GM12878 (cell line): ENCODE measurements around the gene NCS1. TPM values are rescaled to one million over a fixed set of nuclear protein-coding genes. Genes with fewer than 3 reads are reported as not detected.

ENCODE experiments used
- ATAC-seq: fragments of 200-7000 bp; cut with Tn5 transposase; 3 replicates; pipeline ENCODE4 v1.9.1; 2020; ENCODE audit warnings: mild to moderate bottlenecking, moderate library complexity
- BruUV-seq: library from RNA; stranded (reverse); fragments of 400-500 nt; replicated peaks from 2 replicates; lab custom pipeline; 2021; lab: Mats Ljungman, UMichigan
- CTCF ChIA-PET: fragments of 300-600 bp; sonication (Branson Sonifier 250); formaldehyde crosslinking; extraction: SDS; loops from one replicate; lab custom pipeline; 2021; ENCODE audit warnings: inconsistent platforms; lab: Yijun Ruan, JAX
- POLR2A ChIA-PET: fragments of 350-600 bp; formaldehyde crosslinking; extraction: SDS; loops from one replicate; lab custom pipeline; 2021; ENCODE audit warnings: inconsistent platforms; lab: Charles Lee
- RAD21 ChIA-PET: fragments of 300-600 bp; sonication (Branson Sonifier 250); formaldehyde crosslinking; loops from one replicate; lab custom pipeline; 2023; ENCODE audit warnings: antibody characterized with exemption; ENCODE audit not compliant: unreplicated experiment; lab: Charles Lee
- SMC1A ChIA-PET: fragments of 300-600 bp; sonication (Branson Sonifier 250); formaldehyde crosslinking; loops from one replicate; lab custom pipeline; 2023; ENCODE audit not compliant: unreplicated experiment, uncharacterized antibody; lab: Charles Lee
- DNase-seq: peaks from one replicate; pipeline ENCODE4 v3.0.0-alpha.2; 2011; ENCODE audit warnings: low read depth, low spot score
- FAIRE-seq: peaks from 3 replicates; lab custom pipeline; 2011; peaks lifted over from hg19 to GRCh38; lab: Jason Lieb, UNC
- H2AFZ ChIP-seq: 2 replicates; pipeline ENCODE4 v1.6.0; 2011; ENCODE audit warnings: low read depth, low read length, control low read depth; ENCODE audit not compliant: control insufficient read depth
- H3K27ac ChIP-seq: 2 replicates; pipeline ENCODE4 v1.5.1; 2011; ENCODE audit warnings: control low read depth; ENCODE audit not compliant: control insufficient read depth, insufficient read depth
- H3K27me3 ChIP-seq, 2 experiments: replicated peaks in 1 of 2; 2 replicates each; pipeline versions ENCODE4 v1.6.0 to v1.6.1; 2011; ENCODE audit warnings: low read length in 1 of 2; ENCODE audit not compliant: control insufficient read depth in 2 of 2, insufficient read depth in 2 of 2
- H3K36me3 ChIP-seq, 2 experiments: 2 replicates each; pipeline ENCODE4 v1.5.1; 2011; ENCODE audit warnings: low read length in 1 of 2; ENCODE audit not compliant: control insufficient read depth in 2 of 2, insufficient read depth in 2 of 2
- H3K4me1 ChIP-seq: 2 replicates; pipeline ENCODE4 v1.6.1; 2011; ENCODE audit warnings: mild to moderate bottlenecking, low read length, moderate library complexity, mixed read lengths; ENCODE audit not compliant: control insufficient read depth, insufficient read depth
- H3K4me2 ChIP-seq: 2 replicates; pipeline ENCODE4 v1.6.0; 2011; ENCODE audit warnings: control low read depth; ENCODE audit not compliant: control insufficient read depth, insufficient read depth
- H3K4me3 ChIP-seq: fragments of 200-600 bp; sonication (generic); 2 replicates; pipeline ENCODE4 v1.5.1; 2016
- H3K79me2 ChIP-seq: 2 replicates; pipeline ENCODE4 v1.6.0; 2011; ENCODE audit warnings: low read length; ENCODE audit not compliant: control insufficient read depth, insufficient read depth
- H3K9ac ChIP-seq: 2 replicates; pipeline ENCODE4 v1.8.0; 2011; ENCODE audit warnings: low read length, control low read depth, mixed read lengths; ENCODE audit not compliant: control insufficient read depth, insufficient read depth
- H3K9me3 ChIP-seq: replicated peaks from 3 replicates; pipeline ENCODE4 v1.5.1; 2011; ENCODE audit warnings: mild to moderate bottlenecking, low read length; ENCODE audit not compliant: control insufficient read depth, insufficient read depth
- H4K20me1 ChIP-seq: 2 replicates; pipeline ENCODE4 v1.6.0; 2011; ENCODE audit not compliant: control insufficient read depth, insufficient read depth
- ATF7 ChIP-seq: fragments of 450-650 bp; IDR thresholded peaks from 2 replicates; pipeline ENCODE4 v1.6.1; 2016; ENCODE audit warnings: low read depth, mild to moderate bottlenecking
- BCL11A ChIP-seq: IDR thresholded peaks from 2 replicates; pipeline ENCODE4 v1.6.1; 2011; ENCODE audit warnings: low read depth, low read length
- CHD2 ChIP-seq: IDR thresholded peaks from 2 replicates; pipeline ENCODE4 v1.6.1; 2011; ENCODE audit warnings: low read depth, low read length, improper control_type of control experiment, borderline replicate concordance
- FOXM1 ChIP-seq: IDR thresholded peaks from 2 replicates; pipeline ENCODE4 v1.6.1; 2012; ENCODE audit warnings: low read depth, mild to moderate bottlenecking, inconsistent platforms, low read length, moderate library complexity
- JUNB ChIP-seq: IDR thresholded peaks from 2 replicates; pipeline ENCODE4 v1.6.1; 2016; ENCODE audit warnings: antibody characterized with exemption, mild to moderate bottlenecking
- JUND ChIP-seq: IDR thresholded peaks from 2 replicates; pipeline ENCODE4 v1.6.1; 2012; ENCODE audit warnings: low read depth, mild to moderate bottlenecking, low read length, improper control_type of control experiment, moderate library complexity
- ZNF207 ChIP-seq: fragments of 450-650 bp; IDR thresholded peaks from 2 replicates; pipeline ENCODE4 v1.6.1; 2014; ENCODE audit warnings: antibody characterized with exemption, mild to moderate bottlenecking, borderline replicate concordance
- WGBS: methylation state at CpG from one replicate; pipeline ENCODE4 v1.1.6; 2016; ENCODE audit warnings: low lambda C conversion rate; ENCODE audit not compliant: insufficient replicate concordance, insufficient coverage; ENCODE audit errors: missing lambda C conversion rate; 5-methylcytosine and 5-hydroxymethylcytosine counted together
- in situ Hi-C: fragments of 300-500 bp; cut with MboI; formaldehyde crosslinking; loops from 9 replicates; pipeline ENCODE4 v1.14.3; 2018; ENCODE audit warnings: mixed read lengths
- intact Hi-C: fragments of 100-400 bp; cut with micrococcal nuclease; formaldehyde crosslinking; loops from one replicate; pipeline ENCODE4 v1.14.2; 2022; ENCODE audit not compliant: unreplicated experiment
- polyA plus RNA-seq, 11 experiments: library from polyadenylated mRNA; depleted of rRNA in 4 of 11; unstranded in 6 of 11; stranded (reverse) in 5 of 11; fragments of >200 nt; fragmentation: Nextera tagmentation in 4 of 11; fragmentation: Illumina TruSeq in 1 of 11; extraction: Ambion mirVana in 4 of 11; extraction: Trizol in 1 of 11; gene quantifications; 1 replicate in 1 of 11; 2 replicates in 10 of 11; pipeline versions ENCODE4 v1.2.1 to v1.2.3, GENCODE V29; 2011 to 2016; ENCODE audit warnings: inconsistent platforms in 2 of 11, missing spikeins in 2 of 11, low read depth in 1 of 11
- total RNA-seq, 4 experiments: library from RNA; depleted of rRNA in 3 of 4; stranded (reverse); fragments of >200 nt in 3 of 4; fragmentation: Illumina TruSeq in 1 of 4; extraction: Trizol in 1 of 4; gene quantifications; 2 replicates each; pipeline versions ENCODE4 v1.2.1 to v1.2.3, GENCODE V29; 2013 to 2021
- TF ChIP-seq, protein P1 (sequence below): fragments of 450-650 bp; IDR thresholded peaks from 2 replicates; pipeline ENCODE4 v1.6.1; 2017; ENCODE audit warnings: mild to moderate bottlenecking, moderate library complexity

The NCS1 gene
- total and polyA plus RNA-seq, 10 of the 15 experiments (the other 5 are each of a cell fraction or from before 2014, with no cell fraction given): 0.04 to 0.22 (median 0.06) TPM; not detected in 4

DNA sequence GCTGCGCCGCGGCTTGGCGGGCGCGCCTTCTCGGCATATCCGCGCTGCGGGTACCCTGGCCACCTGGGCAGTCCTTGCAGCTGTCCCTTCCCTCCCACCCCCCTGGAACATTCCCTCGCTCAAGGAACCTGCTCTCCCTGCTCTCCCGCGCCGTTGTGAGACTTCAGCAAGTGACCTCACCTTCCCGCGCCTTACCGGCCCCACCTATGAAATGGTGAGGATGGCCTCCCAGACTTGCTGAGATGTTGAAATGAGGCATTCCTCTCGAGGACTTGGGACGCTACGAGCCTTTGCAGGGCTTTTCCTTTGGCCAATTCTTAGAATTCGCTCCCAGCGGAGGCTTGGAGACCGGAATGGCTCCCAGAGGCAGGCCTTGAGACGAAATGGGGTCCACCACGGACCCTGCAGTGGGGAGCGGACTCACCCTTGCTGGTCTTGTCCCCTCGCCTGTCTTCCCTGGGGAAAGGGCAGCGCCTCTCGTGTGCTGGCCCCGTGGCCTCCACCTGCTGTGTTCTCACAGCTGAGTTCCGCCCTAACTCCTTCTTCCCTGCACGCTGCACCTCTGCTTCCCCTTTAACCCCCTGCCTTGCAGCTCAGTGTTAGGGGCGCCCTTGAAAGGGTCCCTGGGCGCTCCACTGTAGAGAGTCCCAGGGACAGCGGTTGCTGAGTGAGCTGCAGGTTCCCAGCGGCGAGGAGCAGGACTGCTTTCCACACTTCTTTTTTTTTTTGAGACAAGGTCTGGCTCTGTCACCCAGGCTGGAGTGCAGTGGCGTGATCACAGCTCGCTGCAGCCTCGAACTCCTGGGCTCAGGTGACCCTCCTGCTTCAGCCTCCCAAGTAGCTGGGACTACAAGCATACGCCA, 94.3 kb downstream of the NCS1 start:
- ChIA-PET POLR2A (no interaction called here), RAD21 (no interaction called here), CTCF (interaction anchor here (1.3 kb wide), 1 partner anchor 23 kb away, joined by 4 read pairs; no protein-coding TSS in a partner anchor), SMC1A (no interaction called here)
- no peak for DNase-seq
- intact Hi-C loops: no loop called here
- H3K27me3 ChIP-seq: peaks cover 11 to 14% of the 10 kb centered on the region in 2 experiments
- no peaks in the 10 kb centered on the region for H3K79me2 ChIP-seq
- H4K20me1 ChIP-seq: no peaks in the 10 kb centered on the region
- no TSS peak for BruUV-seq
- no peak overlapping the region for H3K4me3 ChIP-seq
- TF ChIP-seq JUND (no peak), ZNF207 (no peak), CHD2 (no peak), FOXM1 (no peak), BCL11A (no peak), ATF7 (no peak), JUNB (no peak)
- TF ChIP-seq, protein P1, sequence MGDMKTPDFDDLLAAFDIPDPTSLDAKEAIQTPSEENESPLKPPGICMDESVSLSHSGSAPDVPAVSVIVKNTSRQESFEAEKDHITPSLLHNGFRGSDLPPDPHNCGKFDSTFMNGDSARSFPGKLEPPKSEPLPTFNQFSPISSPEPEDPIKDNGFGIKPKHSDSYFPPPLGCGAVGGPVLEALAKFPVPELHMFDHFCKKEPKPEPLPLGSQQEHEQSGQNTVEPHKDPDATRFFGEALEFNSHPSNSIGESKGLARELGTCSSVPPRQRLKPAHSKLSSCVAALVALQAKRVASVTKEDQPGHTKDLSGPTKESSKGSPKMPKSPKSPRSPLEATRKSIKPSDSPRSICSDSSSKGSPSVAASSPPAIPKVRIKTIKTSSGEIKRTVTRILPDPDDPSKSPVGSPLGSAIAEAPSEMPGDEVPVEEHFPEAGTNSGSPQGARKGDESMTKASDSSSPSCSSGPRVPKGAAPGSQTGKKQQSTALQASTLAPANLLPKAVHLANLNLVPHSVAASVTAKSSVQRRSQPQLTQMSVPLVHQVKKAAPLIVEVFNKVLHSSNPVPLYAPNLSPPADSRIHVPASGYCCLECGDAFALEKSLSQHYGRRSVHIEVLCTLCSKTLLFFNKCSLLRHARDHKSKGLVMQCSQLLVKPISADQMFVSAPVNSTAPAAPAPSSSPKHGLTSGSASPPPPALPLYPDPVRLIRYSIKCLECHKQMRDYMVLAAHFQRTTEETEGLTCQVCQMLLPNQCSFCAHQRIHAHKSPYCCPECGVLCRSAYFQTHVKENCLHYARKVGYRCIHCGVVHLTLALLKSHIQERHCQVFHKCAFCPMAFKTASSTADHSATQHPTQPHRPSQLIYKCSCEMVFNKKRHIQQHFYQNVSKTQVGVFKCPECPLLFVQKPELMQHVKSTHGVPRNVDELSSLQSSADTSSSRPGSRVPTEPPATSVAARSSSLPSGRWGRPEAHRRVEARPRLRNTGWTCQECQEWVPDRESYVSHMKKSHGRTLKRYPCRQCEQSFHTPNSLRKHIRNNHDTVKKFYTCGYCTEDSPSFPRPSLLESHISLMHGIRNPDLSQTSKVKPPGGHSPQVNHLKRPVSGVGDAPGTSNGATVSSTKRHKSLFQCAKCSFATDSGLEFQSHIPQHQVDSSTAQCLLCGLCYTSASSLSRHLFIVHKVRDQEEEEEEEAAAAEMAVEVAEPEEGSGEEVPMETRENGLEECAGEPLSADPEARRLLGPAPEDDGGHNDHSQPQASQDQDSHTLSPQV: no peak
- H3K4me2 ChIP-seq: no peak overlapping the region
- no peaks in the 10 kb centered on the region for H3K4me1 ChIP-seq
- 32% methylated on average over 33 of the region's 41 CpGs for WGBS
- ATAC-seq: no peak
- H3K9ac ChIP-seq: no peak overlapping the region
- no peak overlapping the region for H2AFZ ChIP-seq
- FAIRE-seq: no peak
- no peaks in the 10 kb centered on the region for H3K36me3 ChIP-seq
- in situ Hi-C loops: no loop called here
- H3K27ac ChIP-seq: no peak overlapping the region
- H3K9me3 ChIP-seq: no peaks in the 10 kb centered on the region
